GM12891 (cell line): Measurements from ENCODE around the gene NFU1.
"Not testable (repeated sequence)": the region's sequence is repeated elsewhere in the genome, so short reads cannot be mapped to it uniquely, and the experiment has no call there.

ENCODE experiments used
- DNase-seq: peaks from one replicate; pipeline ENCODE4 v3.0.0; 2011; ENCODE audit warnings: low spot score; ENCODE audit not compliant: insufficient read length
- FAIRE-seq: peaks from 2 replicates; lab custom pipeline; 2011; peaks lifted over from hg19 to GRCh38; lab: Jason Lieb, UNC
- PAX5 ChIP-seq: IDR thresholded peaks from 2 replicates; pipeline ENCODE4 v1.6.1; 2011; ENCODE audit warnings: low read length, moderate library complexity, mild to moderate bottlenecking; ENCODE audit not compliant: insufficient read depth, severe bottlenecking
- POLR2A ChIP-seq: IDR thresholded peaks from 2 replicates; pipeline ENCODE4 v1.6.1; 2011; ENCODE audit warnings: low read depth, low read length, control low read depth
- POLR2AphosphoS5 ChIP-seq: IDR thresholded peaks from 2 replicates; pipeline ENCODE4 v1.6.1; 2011; ENCODE audit warnings: low read depth, low read length, control low read depth
- POU2F2 ChIP-seq: IDR thresholded peaks from 2 replicates; pipeline ENCODE4 v1.6.1; 2011; ENCODE audit warnings: low read depth, mild to moderate bottlenecking, control low read depth, low read length, moderate library complexity
- SPI1 ChIP-seq: IDR thresholded peaks from 2 replicates; pipeline ENCODE4 v1.6.1; 2011; ENCODE audit warnings: low read depth, low read length, control low read depth
- TAF1 ChIP-seq: IDR thresholded peaks from 2 replicates; pipeline ENCODE4 v1.6.1; 2011; ENCODE audit warnings: low read depth, low read length, control low read depth

Gene NFU1

GRCh38 chr2:69436596-69436937 is 668 bp downstream of the NFU1 start:
- FAIRE-seq (no peak), DNase-seq (no peak)
- TF ChIP-seq POLR2A, result no peak
- peak; percentile 81; the same call in 1 of the 2 replicates for TF ChIP-seq SPI1
- TF ChIP-seq POU2F2, result no peak
- TF ChIP-seq TAF1, result no peak

- no peak for DNase-seq
- TF ChIP-seq POU2F2 (no peak), TAF1 (no peak), PAX5 (no peak), POLR2AphosphoS5 (no peak), POLR2A (no peak), SPI1 (no peak)
- no peak for FAIRE-seq
These were observed 2.5 kb downstream of the NFU1 start for GRCh38 chr2:69434753-69435152.

GRCh38 chr2:69429491-69430183 is 7.6 kb downstream of the NFU1 start:
- TF ChIP-seq SPI1 (no peak), POLR2AphosphoS5 (no peak), POLR2A (no peak), POU2F2 (no peak), TAF1 (no peak), PAX5 (no peak)
- DNase-seq, result no peak
- no peak for FAIRE-seq

DNA sequence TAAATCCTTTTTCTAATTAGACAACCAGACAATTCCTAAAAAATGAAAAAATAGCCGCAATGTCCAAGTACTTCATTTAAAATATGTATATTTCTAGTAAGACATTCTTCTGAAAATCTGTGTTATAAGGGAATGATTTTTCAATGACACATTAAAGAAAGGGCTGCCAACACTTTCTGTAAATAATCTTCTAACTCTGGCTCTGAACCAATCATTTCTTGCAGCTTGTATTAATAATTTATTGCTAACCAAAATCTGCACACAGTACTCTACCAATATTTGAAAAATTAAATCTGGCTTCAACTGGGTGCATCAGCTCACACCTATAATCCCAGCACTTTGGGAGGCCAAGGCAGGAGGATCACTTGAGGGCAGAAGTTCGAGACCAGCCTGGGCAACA is 8.3 kb downstream of the NFU1 start:
- DNase-seq (no peak), FAIRE-seq (no peak)
- TF ChIP-seq PAX5, result no peak

DNA sequence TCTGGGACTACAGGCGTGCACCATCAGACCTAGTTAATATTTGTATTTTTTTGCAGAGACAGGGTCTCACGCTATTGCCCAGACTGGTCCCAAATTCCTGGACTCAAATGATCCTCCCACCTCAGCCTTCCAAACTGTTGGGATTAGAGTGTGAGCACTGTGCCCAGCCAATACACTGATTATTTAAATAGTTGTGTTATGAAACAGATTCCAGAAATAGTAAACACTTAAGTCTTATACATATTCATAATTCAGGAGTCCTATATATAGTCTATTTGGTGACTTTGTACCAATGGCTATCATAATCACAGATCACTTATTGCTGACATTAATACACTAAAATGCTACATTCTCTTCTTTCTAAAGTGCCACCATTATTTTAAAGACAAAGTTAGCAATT is 12.8 kb downstream of the NFU1 start:
- TF ChIP-seq POLR2AphosphoS5 (no peak), TAF1 (no peak), PAX5 (no peak)
- no peak for FAIRE-seq
- DNase-seq, result no peak

DNA sequence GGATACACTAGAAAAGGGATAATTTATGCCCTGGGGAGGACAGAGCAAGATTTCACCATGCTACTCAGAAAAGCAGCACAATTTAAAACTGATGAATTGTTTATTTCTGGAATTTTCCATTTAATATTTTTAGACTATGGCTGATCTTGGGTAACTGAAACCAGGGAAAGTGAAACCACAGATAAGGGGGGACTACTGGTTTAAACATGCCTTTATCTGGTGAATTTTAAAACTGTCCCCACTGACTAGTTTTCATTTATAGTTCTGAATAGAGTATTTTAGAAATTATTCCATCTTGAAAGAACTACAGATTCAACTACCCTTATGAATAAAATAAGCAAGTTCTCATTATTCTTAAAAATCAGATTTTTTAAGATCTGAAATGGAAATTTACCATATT is 15.0 kb downstream of the NFU1 start:
- FAIRE-seq, result no peak
- TF ChIP-seq POU2F2, result no peak
- TF ChIP-seq POLR2A, result no peak
- TF ChIP-seq TAF1, result no peak
- TF ChIP-seq SPI1, result no peak
- TF ChIP-seq PAX5, result no peak
- no peak for TF ChIP-seq POLR2AphosphoS5
- DNase-seq, result no peak

GRCh38 chr2:69419111-69419510 is 18.1 kb downstream of the NFU1 start:
- FAIRE-seq, DNase-seq: not testable (repeated sequence)

DNA sequence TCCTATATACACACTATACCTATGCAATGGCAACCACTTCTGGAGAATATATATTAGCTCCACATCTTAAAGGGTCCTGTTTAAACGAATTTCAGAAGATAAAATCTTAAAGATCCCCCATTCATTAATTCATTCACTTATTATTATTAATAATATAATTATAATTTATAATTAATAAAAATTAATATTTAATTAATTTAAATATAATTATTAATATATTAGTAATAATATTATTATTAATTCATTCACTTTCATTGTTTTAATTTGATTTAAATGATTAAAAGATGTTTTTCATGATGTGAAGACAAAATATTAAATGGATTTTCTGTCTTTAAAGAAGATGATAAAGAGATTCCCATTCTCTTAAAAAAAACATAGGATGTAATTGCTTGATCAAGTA is 21.1 kb downstream of the NFU1 start:
- no peak for TF ChIP-seq TAF1
- TF ChIP-seq POU2F2, result no peak
- no peak for TF ChIP-seq POLR2A
- no peak for TF ChIP-seq SPI1
- TF ChIP-seq POLR2AphosphoS5, result no peak
- no peak for TF ChIP-seq PAX5
- no peak for FAIRE-seq
- DNase-seq, result no peak

DNA sequence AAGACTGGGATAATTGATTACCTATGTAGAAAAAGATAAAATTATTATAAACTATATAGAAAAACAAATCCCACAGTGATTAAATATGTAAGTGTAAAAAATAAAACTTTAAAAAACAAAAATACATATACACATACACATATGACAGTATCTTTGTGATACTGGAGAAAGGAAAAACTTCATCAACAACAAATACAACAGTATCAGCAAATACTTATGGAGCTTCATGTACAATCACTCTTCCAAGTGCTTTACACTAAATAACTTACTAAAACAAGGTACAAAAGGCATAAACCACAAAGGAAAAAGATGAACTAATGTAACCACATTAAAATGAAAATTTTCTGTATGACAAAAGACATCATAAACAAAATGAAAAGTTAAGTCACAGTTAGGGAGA is 26.1 kb downstream of the NFU1 start:
- no peak for TF ChIP-seq SPI1
- TF ChIP-seq POLR2AphosphoS5, result no peak
- no peak for TF ChIP-seq POLR2A
- TF ChIP-seq PAX5, result no peak
- no peak for TF ChIP-seq TAF1
- TF ChIP-seq POU2F2, result no peak
- FAIRE-seq, result no peak
- no peak for DNase-seq

- no peak for TF ChIP-seq POLR2AphosphoS5
- no peak for TF ChIP-seq TAF1
- TF ChIP-seq SPI1, result no peak
- no peak for TF ChIP-seq PAX5
- no peak for TF ChIP-seq POU2F2
- TF ChIP-seq POLR2A, result no peak
- DNase-seq (no peak), FAIRE-seq (no peak)
These were observed 31.9 kb downstream of the NFU1 start for GRCh38 chr2:69405306-69405705.

- FAIRE-seq (no peak), DNase-seq (no peak)
- TF ChIP-seq SPI1, result no peak
- no peak for TF ChIP-seq POU2F2
- TF ChIP-seq POLR2A, result no peak
- no peak for TF ChIP-seq POLR2AphosphoS5
These were observed 37.1 kb downstream of the NFU1 start for GRCh38 chr2:69400121-69400520.
